ENCODE data around the gene OR51F2.
A peak's percentile ranks its signal among the peaks of the same experiment; 100 is the strongest.

OR51F2 gene

GRCh38 chr11:4809246-4809645 lies 11.9 kb upstream of the OR51F2 start:
- H3K4me3 ChIP-seq (ENCODE audit: low read length, poor library complexity, severe bottlenecking) = no peak overlapping the region
- H3K36me3 ChIP-seq (ENCODE audit: insufficient read depth, low read length) = no peaks in the 10 kb centered on the region
- H3F3A ChIP-seq (ENCODE audit: low read depth) = no peaks in the 10 kb centered on the region
- H4K20me1 ChIP-seq (ENCODE audit: insufficient read depth, low read length, poor library complexity, severe bottlenecking) = no peaks in the 10 kb centered on the region
- H3K9me3 ChIP-seq (ENCODE audit: insufficient read depth, low read depth, low read length) = no peaks in the 10 kb centered on the region
- no peaks in the 10 kb centered on the region for H3K9me2 ChIP-seq (replicated peaks; ENCODE audit: low read depth, low read length)
- H3K9ac ChIP-seq (ENCODE audit: low read depth, low read length, poor library complexity, severe bottlenecking) = no peak overlapping the region
- TF ChIP-seq CTCF (conservative IDR thresholded peaks at IDR 0.05; ENCODE audit: low read length) (no peak), EZH2phosphoT487 (IDR thresholded peaks at IDR 0.05; ENCODE audit: borderline replicate concordance) (no peak)
- H3K4me2 ChIP-seq (ENCODE audit: low read depth, low read length, poor library complexity, severe bottlenecking) = no peak overlapping the region
- no peak overlapping the region for H2AFZ ChIP-seq (ENCODE audit: low read length)
- H3K27me3 ChIP-seq (ENCODE audit: insufficient read depth, low read length, poor library complexity, severe bottlenecking) = no peaks in the 10 kb centered on the region
- no peaks in the 10 kb centered on the region for H3K4me1 ChIP-seq (ENCODE audit: insufficient read depth, low read length, poor library complexity, severe bottlenecking)
- no peaks in the 10 kb centered on the region for H3K79me2 ChIP-seq (ENCODE audit: insufficient read depth, low read length)

- no peak overlapping the region for H3K9ac ChIP-seq (ENCODE audit: low read depth, low read length, poor library complexity, severe bottlenecking)
- H3K4me3 ChIP-seq (ENCODE audit: low read length, poor library complexity, severe bottlenecking) = no peak overlapping the region
- no peak overlapping the region for H3K4me2 ChIP-seq (ENCODE audit: low read depth, low read length, poor library complexity, severe bottlenecking)
- no peaks in the 10 kb centered on the region for H3K27me3 ChIP-seq (ENCODE audit: insufficient read depth, low read length, poor library complexity, severe bottlenecking)
- TF ChIP-seq EZH2phosphoT487 (IDR thresholded peaks at IDR 0.05; ENCODE audit: borderline replicate concordance) (no peak), CTCF (conservative IDR thresholded peaks at IDR 0.05; ENCODE audit: low read length) (no peak)
- H3K79me2 ChIP-seq (ENCODE audit: insufficient read depth, low read length) = no peaks in the 10 kb centered on the region
- H3F3A ChIP-seq (ENCODE audit: low read depth) = no peaks in the 10 kb centered on the region
- H4K20me1 ChIP-seq (ENCODE audit: insufficient read depth, low read length, poor library complexity, severe bottlenecking) = no peaks in the 10 kb centered on the region
- H2AFZ ChIP-seq (ENCODE audit: low read length) = no peak overlapping the region
- no peaks in the 10 kb centered on the region for H3K36me3 ChIP-seq (ENCODE audit: insufficient read depth, low read length)
- H3K9me2 ChIP-seq (replicated peaks; ENCODE audit: low read depth, low read length) = no peaks in the 10 kb centered on the region
- H3K9me3 ChIP-seq (ENCODE audit: insufficient read depth, low read depth, low read length) = no peaks in the 10 kb centered on the region
- H3K4me1 ChIP-seq (ENCODE audit: insufficient read depth, low read length, poor library complexity, severe bottlenecking) = no peaks in the 10 kb centered on the region
Measured at GRCh38 chr11:4825132-4825531, 4.0 kb downstream of the OR51F2 start.

DNA sequence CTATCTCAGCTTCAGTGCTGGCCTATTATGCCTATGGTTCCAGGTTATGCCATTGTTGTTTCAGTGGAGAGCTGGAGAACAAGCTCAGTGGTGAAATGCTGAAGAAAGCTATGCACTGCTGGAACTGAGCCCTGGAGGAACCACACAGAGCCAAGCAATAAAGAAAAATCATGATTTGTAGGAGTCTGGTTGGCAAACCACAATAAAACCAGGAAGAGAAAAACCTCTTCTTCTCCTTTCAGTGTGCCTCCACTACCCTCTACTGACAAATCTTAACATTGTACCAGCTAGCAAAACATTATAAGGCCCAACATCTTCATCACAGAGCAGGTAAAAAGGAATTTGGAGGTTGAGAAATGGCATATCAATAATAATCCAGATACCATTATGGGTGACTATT lies 5.3 kb downstream of the OR51F2 start:
- no peak overlapping the region for H3K4me3 ChIP-seq (ENCODE audit: low read length, poor library complexity, severe bottlenecking)

More for the DNA sequence above, 5.3 kb downstream of the OR51F2 start:
- H3K79me2 ChIP-seq (ENCODE audit: insufficient read depth, low read length) = no peaks in the 10 kb centered on the region
- no peak overlapping the region for H3K9ac ChIP-seq (ENCODE audit: low read depth, low read length, poor library complexity, severe bottlenecking)
- no peaks in the 10 kb centered on the region for H3K36me3 ChIP-seq (ENCODE audit: insufficient read depth, low read length)
- no peaks in the 10 kb centered on the region for H3K4me1 ChIP-seq (ENCODE audit: insufficient read depth, low read length, poor library complexity, severe bottlenecking)
- TF ChIP-seq CTCF (conservative IDR thresholded peaks at IDR 0.05; ENCODE audit: low read length) = peak; percentile 61
- no peak for TF ChIP-seq EZH2phosphoT487 (IDR thresholded peaks at IDR 0.05; ENCODE audit: borderline replicate concordance)
- no peaks in the 10 kb centered on the region for H3K9me2 ChIP-seq (replicated peaks; ENCODE audit: low read depth, low read length)
- H3F3A ChIP-seq (ENCODE audit: low read depth) = no peaks in the 10 kb centered on the region
- no peak overlapping the region for H3K4me2 ChIP-seq (ENCODE audit: low read depth, low read length, poor library complexity, severe bottlenecking)
- no peak overlapping the region for H2AFZ ChIP-seq (ENCODE audit: low read length)
- no peaks in the 10 kb centered on the region for H3K27me3 ChIP-seq (ENCODE audit: insufficient read depth, low read length, poor library complexity, severe bottlenecking)
- H3K9me3 ChIP-seq (ENCODE audit: insufficient read depth, low read depth, low read length) = no peaks in the 10 kb centered on the region
- H4K20me1 ChIP-seq (ENCODE audit: insufficient read depth, low read length, poor library complexity, severe bottlenecking) = no peaks in the 10 kb centered on the region

All from Loucy (cell line).